A549 (cell line): ENCODE measurements around the gene SNRPD1. TPM values are rescaled to one million over a fixed set of nuclear protein-coding genes. Genes with fewer than 3 reads are reported as not detected.
"Not testable (repeated sequence)": the region's sequence is repeated elsewhere in the genome, so short reads cannot be mapped to it uniquely, and the experiment has no call there.

Experiments used
- ATAC-seq, 2 experiments: fragments of 200-7000 bp in 1 of 2; fragments of >200 bp in 1 of 2; cut with Nextera tagmentation in 1 of 2; cut with Tn5 transposase in 1 of 2; 3 replicates each; pipeline versions ENCODE4 v1.8.0 to v1.9.1; 2018 to 2020; ENCODE audit warnings: mild to moderate bottlenecking in 1 of 2, moderate library complexity in 1 of 2
- CTCF ChIA-PET: fragments of 300-600 bp; sonication (Branson Sonifier 250); formaldehyde crosslinking; extraction: SDS; loops from one replicate; lab custom pipeline; 2021; ENCODE audit warnings: antibody characterized with exemption, inconsistent platforms; lab: Yijun Ruan, JAX
- POLR2A ChIA-PET: fragments of 350-600 bp; formaldehyde crosslinking; extraction: SDS; loops from one replicate; lab custom pipeline; 2021; ENCODE audit warnings: antibody characterized with exemption, inconsistent platforms; lab: Yijun Ruan, JAX
- DNase-seq, 2 experiments: peaks; one replicate each; pipeline versions ENCODE4 v3.0.0 to v3.0.0-alpha.2; 2011 to 2016; ENCODE audit warnings: low read depth in 1 of 2, low spot score in 1 of 2
- FAIRE-seq: peaks from 2 replicates; lab custom pipeline; 2011; peaks lifted over from hg19 to GRCh38; lab: Jason Lieb, UNC
- H3K27ac ChIP-seq, 2 experiments: fragments of >200 bp; sonication (Bioruptor Twin); formaldehyde crosslinking; 3 replicates each; pipeline ENCODE4 v1.5.1; 2016 to 2017
- H3K4me1 ChIP-seq: fragments of >200 bp; sonication (Bioruptor Twin); formaldehyde crosslinking; 3 replicates; pipeline ENCODE4 v1.6.1; 2016
- H3K4me2 ChIP-seq: fragments of >200 bp; sonication (Bioruptor Twin); formaldehyde crosslinking; 3 replicates; pipeline ENCODE4 v1.6.1; 2016
- H3K4me3 ChIP-seq: fragments of >200 bp; sonication (Bioruptor Twin); formaldehyde crosslinking; 3 replicates; pipeline ENCODE4 v1.5.1; 2016
- H3K9me3 ChIP-seq: fragments of >200 bp; sonication (Bioruptor Twin); formaldehyde crosslinking; 3 replicates; pipeline ENCODE4 v1.6.1; 2016
- BHLHE40 ChIP-seq: IDR thresholded peaks from 2 replicates; pipeline ENCODE4 v1.6.1; 2012; ENCODE audit warnings: low read depth, low read length, inconsistent platforms
- EP300 ChIP-seq, 2 experiments: fragments of >200 bp; sonication (Bioruptor Twin); formaldehyde crosslinking; IDR thresholded peaks; 2 replicates in 1 of 2; 3 replicates in 1 of 2; pipeline ENCODE4 v1.6.1; 2016 to 2017
- ESRRA ChIP-seq: fragments of 150-350 bp; IDR thresholded peaks from 2 replicates; pipeline ENCODE4 v1.6.1; 2014; ENCODE audit warnings: mild to moderate bottlenecking, low read length, borderline replicate concordance
- FOSL2 ChIP-seq, 2 experiments: fragments of 450-650 bp in 1 of 2; fragments of >200 bp in 1 of 2; sonication (Bioruptor Twin) in 1 of 2; formaldehyde crosslinking; IDR thresholded peaks; 2 replicates each; pipeline versions ENCODE4 v1.5.0 to v1.6.1; 2016 to 2020; ENCODE audit warnings: mild to moderate bottlenecking in 1 of 2, moderate library complexity in 1 of 2
- GATA3 ChIP-seq: IDR thresholded peaks from 2 replicates; pipeline ENCODE4 v1.6.1; 2012; ENCODE audit warnings: borderline replicate concordance
- HDAC2 ChIP-seq: fragments of 200-600 bp; sonication (generic); IDR thresholded peaks from 2 replicates; pipeline ENCODE4 v1.6.1; 2016
- JUNB ChIP-seq: fragments of >200 bp; sonication (Bioruptor Twin); formaldehyde crosslinking; IDR thresholded peaks from 2 replicates; pipeline ENCODE4 v1.6.1; 2016
- MAFK ChIP-seq: fragments of 450-650 bp; IDR thresholded peaks from 2 replicates; pipeline ENCODE4 v1.6.1; 2014; ENCODE audit not compliant: partially characterized antibody
- MAZ ChIP-seq: fragments of 150-350 bp; IDR thresholded peaks from 2 replicates; pipeline ENCODE4 v1.6.1; 2014; ENCODE audit warnings: antibody characterized with exemption, low read depth, low read length, borderline replicate concordance
- MYC ChIP-seq: IDR thresholded peaks from 2 replicates; pipeline ENCODE4 v1.6.1; 2012; ENCODE audit warnings: mild to moderate bottlenecking, inconsistent platforms, low read length, improper control_type of control experiment, borderline replicate concordance
- NFE2L2 ChIP-seq: fragments of 150-350 bp; conservative IDR thresholded peaks from 2 replicates; pipeline ENCODE4 v1.6.1; 2014; ENCODE audit warnings: low read length
- PHF8 ChIP-seq: fragments of 200-600 bp; sonication (generic); IDR thresholded peaks from 2 replicates; pipeline ENCODE4 v1.6.1; 2016; ENCODE audit warnings: low read depth, mild to moderate bottlenecking, antibody characterized with exemption, moderate library complexity, borderline replicate concordance
- POLR2A ChIP-seq: IDR thresholded peaks from 2 replicates; pipeline ENCODE4 v1.6.1; 2012; ENCODE audit warnings: mild to moderate bottlenecking, low read length
- RFX5 ChIP-seq: fragments of 450-650 bp; IDR thresholded peaks from 2 replicates; pipeline ENCODE4 v1.7.1; 2014; ENCODE audit warnings: antibody characterized with exemption, mild to moderate bottlenecking, moderate library complexity
- SMC3 ChIP-seq: fragments of >200 bp; sonication (Bioruptor Twin); formaldehyde crosslinking; IDR thresholded peaks from 3 replicates; pipeline ENCODE4 v1.6.1; 2018; ENCODE audit warnings: inconsistent platforms
- TFCP2L1 ChIP-seq: fragments of 250-450 bp; sonication (Bioruptor Pico); IDR thresholded peaks from 2 replicates; pipeline ENCODE4 v1.5.0; 2021; ENCODE audit warnings: mild to moderate bottlenecking
- ZC3H11A ChIP-seq: fragments of 450-650 bp; IDR thresholded peaks from 2 replicates; pipeline ENCODE4 v1.6.1; 2014; ENCODE audit warnings: antibody characterized with exemption, mild to moderate bottlenecking
- WGBS: methylation state at CpG from one replicate; pipeline ENCODE4 v1.1.6; 2017; ENCODE audit errors: missing lambda C conversion rate; 5-methylcytosine and 5-hydroxymethylcytosine counted together
- polyA plus RNA-seq, 4 experiments: library from polyadenylated mRNA; depleted of rRNA in 3 of 4; stranded (reverse); fragments of >200 nt; fragmentation: RNase III in 1 of 4; extraction: RNeasy Plus Mini Kit Qiagen cat#74134 plus additional on column Dnase treatment in 1 of 4; gene quantifications; 2 replicates in 3 of 4; 3 replicates in 1 of 4; pipeline ENCODE4 v1.2.3, GENCODE V29; 2011 to 2017
- TF ChIP-seq, protein P1 (sequence below): IDR thresholded peaks from 2 replicates; pipeline ENCODE4 v1.6.1; 2012
- TF ChIP-seq, protein P2 (sequence below): fragments of 250-450 bp; sonication (Bioruptor Pico); IDR thresholded peaks from 2 replicates; pipeline ENCODE4 v1.5.0; 2021; ENCODE audit warnings: mild to moderate bottlenecking, moderate library complexity, borderline replicate concordance

Gene SNRPD1
- polyA plus RNA-seq, 2 of the 4 experiments (the other 2 are of a cell fraction), result 139 to 356 TPM

DNA sequence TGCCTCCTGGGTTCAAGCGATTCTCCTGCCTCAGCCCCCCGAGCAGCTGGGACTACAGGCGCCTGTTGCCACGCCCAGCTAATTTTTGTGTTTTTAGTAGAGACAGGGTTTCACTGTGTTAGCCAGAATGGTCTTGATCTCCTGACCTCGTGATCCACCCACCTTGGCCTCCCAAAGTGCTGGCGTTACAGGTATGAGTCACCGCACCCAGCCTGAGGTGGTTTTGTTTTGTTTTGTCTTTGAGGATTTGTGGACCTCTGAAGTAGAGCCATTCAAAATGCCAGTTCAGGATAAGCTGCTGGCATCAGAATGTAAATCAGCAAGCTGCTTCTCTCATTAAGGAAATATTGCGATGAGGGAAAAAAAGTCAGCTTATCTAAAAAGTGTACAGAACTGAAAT lies 63.2 kb downstream of the SNRPD1 start:
- TF ChIP-seq EP300 (IDR thresholded peaks at IDR 0.05) (0 out of 5 replicates have a peak, but pooled peaks of 1 of the 2 experiments have one; percentile 23), FOSL2 (CRISPR knock-in tag; IDR thresholded peaks at IDR 0.05) (peak; percentile 53)
- not testable (repeated sequence) for FAIRE-seq; TF ChIP-seq FOSL2 (IDR thresholded peaks at IDR 0.05)
- H3K27ac ChIP-seq, result peak overlapping the region; percentile 63 to 81; a peak in 5 of 6 replicates

DNA sequence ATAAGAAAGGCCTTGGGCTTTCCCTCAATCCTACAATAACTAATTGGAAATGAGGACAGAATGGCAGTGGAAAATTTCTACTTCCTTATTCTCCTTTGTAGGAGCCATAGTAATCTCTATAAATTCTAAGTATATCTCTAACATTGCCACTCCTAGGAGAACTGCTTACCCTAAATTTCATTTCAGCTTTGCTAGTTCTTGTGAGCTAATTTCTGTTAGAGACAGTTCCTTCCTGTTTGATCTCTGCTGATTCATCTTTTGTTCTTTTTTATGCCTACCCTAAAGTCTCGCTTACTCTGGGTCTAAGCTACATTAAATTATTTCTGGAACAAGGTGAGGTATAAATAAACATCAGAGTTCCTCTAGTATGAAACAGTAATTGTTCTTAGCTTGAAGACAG lies 66.7 kb downstream of the SNRPD1 start:
- CTCF ChIA-PET, result interaction anchor here (1.0 kb wide), 1 partner anchor 67 kb away, joined by 3 read pairs; the partner anchor contains the start of gene SNRPD1
- no peaks in the 10 kb centered on the region for H3K9me3 ChIP-seq
- POLR2A ChIA-PET, result no interaction called here
- peaks cover 31% of the 10 kb centered on the region for H3K4me1 ChIP-seq
- FAIRE-seq, result no peak
- ATAC-seq, result no peak
- no peak overlapping the region; the same call in 2 of the 3 replicates for H3K4me2 ChIP-seq
- TF ChIP-seq MAFK (no peak), PHF8 (no peak), HDAC2 (no peak), MYC (no peak), TFCP2L1 (CRISPR knock-in tag) (no peak), MAZ (no peak), BHLHE40 (no peak)
- TF ChIP-seq, protein P1, sequence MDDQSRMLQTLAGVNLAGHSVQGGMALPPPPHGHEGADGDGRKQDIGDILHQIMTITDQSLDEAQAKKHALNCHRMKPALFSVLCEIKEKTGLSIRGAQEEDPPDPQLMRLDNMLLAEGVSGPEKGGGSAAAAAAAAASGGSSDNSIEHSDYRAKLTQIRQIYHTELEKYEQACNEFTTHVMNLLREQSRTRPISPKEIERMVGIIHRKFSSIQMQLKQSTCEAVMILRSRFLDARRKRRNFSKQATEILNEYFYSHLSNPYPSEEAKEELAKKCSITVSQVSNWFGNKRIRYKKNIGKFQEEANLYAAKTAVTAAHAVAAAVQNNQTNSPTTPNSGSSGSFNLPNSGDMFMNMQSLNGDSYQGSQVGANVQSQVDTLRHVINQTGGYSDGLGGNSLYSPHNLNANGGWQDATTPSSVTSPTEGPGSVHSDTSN, result no peak
- no peak overlapping the region for H3K4me3 ChIP-seq
- H3K27ac ChIP-seq, result peak overlapping the region; percentile 6 to 43; a peak in 1 of 6 replicates
- WGBS, result 61% methylated on average over 1 of the region's 1 CpG
- DNase-seq, result no peak

More for the DNA sequence above, 63.2 kb downstream of the SNRPD1 start:
- H3K9me3 ChIP-seq, H3K4me3 ChIP-seq: not testable (repeated sequence)
- CTCF ChIA-PET, result interaction anchor here (1.4 kb wide), 1 partner anchor 29 kb away, joined by 5 read pairs; the partner anchor contains the start of gene ABHD3
- Histone ChIP-seq H3K4me1 (peaks cover 50% of the 10 kb centered on the region), H3K4me2 (peak overlapping the region; percentile 56)
- ATAC-seq (0 out of 6 replicates have a peak, but pooled peaks of 1 of the 2 experiments have one; percentile 25), DNase-seq (peak in 1 of 2 experiments; percentile 24)
- WGBS, result 46% methylated on average over 8 of the region's 8 CpGs
- POLR2A ChIA-PET, result interaction anchor here (0.8 kb wide), 1 partner anchor 29 kb away, joined by 3 read pairs; the partner anchor contains the start of gene ABHD3

DNA sequence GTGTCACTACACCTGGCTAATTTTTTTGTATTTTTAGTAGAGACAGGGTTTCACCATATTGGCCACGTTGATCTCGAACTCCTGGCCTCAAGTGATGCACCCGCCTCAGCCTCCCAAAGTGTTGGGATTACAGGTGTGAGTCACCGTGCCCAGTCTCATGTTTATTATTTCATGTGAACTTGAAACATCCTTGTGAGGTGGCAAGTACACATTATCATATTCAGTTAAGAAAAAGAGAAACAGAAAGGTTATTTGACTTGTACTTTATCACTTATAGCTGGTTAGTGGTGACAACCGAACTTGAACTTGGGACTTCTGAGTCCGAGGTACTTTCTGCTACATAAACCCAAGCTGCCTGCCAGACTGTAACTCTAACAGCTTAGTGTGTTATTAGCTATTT lies 68.0 kb downstream of the SNRPD1 start:
- DNase-seq (no peak), ATAC-seq (no peak), FAIRE-seq (no peak)
- 92% methylated on average over 6 of the region's 6 CpGs for WGBS
- H3K27ac ChIP-seq, result no peak overlapping the region
- TF ChIP-seq RFX5 (no peak), JUNB (no peak), SMC3 (no peak), ESRRA (no peak), GATA3 (no peak), ZC3H11A (no peak), POLR2A (no peak), NFE2L2 (no peak), MAFK (no peak)
- TF ChIP-seq, protein P2, sequence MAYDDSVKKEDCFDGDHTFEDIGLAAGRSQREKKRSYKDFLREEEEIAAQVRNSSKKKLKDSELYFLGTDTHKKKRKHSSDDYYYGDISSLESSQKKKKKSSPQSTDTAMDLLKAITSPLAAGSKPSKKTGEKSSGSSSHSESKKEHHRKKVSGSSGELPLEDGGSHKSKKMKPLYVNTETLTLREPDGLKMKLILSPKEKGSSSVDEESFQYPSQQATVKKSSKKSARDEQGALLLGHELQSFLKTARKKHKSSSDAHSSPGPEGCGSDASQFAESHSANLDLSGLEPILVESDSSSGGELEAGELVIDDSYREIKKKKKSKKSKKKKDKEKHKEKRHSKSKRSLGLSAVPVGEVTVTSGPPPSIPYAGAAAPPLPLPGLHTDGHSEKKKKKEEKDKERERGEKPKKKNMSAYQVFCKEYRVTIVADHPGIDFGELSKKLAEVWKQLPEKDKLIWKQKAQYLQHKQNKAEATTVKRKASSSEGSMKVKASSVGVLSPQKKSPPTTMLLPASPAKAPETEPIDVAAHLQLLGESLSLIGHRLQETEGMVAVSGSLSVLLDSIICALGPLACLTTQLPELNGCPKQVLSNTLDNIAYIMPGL (CRISPR knock-in tag), result no peak
- TF ChIP-seq, all 56 proteins: peak for 0
- Histone ChIP-seq H3K4me2 (no peak overlapping the region), H3K4me1 (peaks cover 18% of the 10 kb centered on the region), H3K9me3 (no peaks in the 10 kb centered on the region), H3K4me3 (no peak overlapping the region)
- CTCF ChIA-PET, result interaction anchor here (0.7 to 1.5 kb wide), 3 partner anchors 17 to 140 kb away, joined by 3 to 7 read pairs (median 3); partner anchors contain the start of gene SNRPD1
- POLR2A ChIA-PET, result no interaction called here
